ENCODE results near the gene ADGRF3. TPM values are rescaled to one million over a fixed set of nuclear protein-coding genes. Genes with fewer than 3 reads are reported as not detected.

Gene ADGRF3
- total RNA-seq, 1 experiment from 2014 or later, result 0.48 TPM

DNA sequence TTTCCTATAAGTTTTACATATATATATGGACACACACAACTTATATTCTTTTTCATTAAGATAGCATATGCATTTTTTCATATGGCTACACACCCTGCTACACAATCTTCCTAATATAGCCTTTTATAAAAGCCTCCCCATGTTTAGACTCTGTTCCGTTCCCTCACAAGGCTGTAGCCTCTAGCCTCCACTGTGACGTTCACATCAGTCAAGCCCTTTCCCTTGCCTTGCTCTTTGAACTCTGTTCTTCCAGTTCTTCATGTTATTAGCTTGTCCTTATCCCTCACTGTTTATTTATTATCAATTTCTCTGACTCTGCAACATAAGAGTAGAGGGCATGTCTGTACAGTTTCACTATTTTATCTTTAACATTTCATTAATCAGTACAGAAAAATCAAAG lies 63.0 kb downstream of the ADGRF3 start:
- no peaks in the 10 kb centered on the region for H3K4me1 ChIP-seq (replicated peaks; ENCODE audit: insufficient read depth)
- no TSS peak for BruUV-seq (replicated peaks)
- H3K27ac ChIP-seq, result no peak overlapping the region
- H3K27me3 ChIP-seq (ENCODE audit: insufficient read depth, low read depth), result no peaks in the 10 kb centered on the region
- no peaks in the 10 kb centered on the region for H4K20me1 ChIP-seq (ENCODE audit: insufficient read depth)
- H3K79me2 ChIP-seq (ENCODE audit: low read depth), result no peaks in the 10 kb centered on the region
- no peak overlapping the region for H2AFZ ChIP-seq
- H3K9me2 ChIP-seq (ENCODE audit: insufficient read depth), result no peaks in the 10 kb centered on the region
- intact Hi-C loops (cut with micrococcal nuclease; ENCODE audit: unreplicated experiment), result no loop called here
- H3K36me3 ChIP-seq (ENCODE audit: low read depth), result peaks cover 36% of the 10 kb centered on the region
- no peak overlapping the region for H3K4me2 ChIP-seq
- DNase-seq, result no peak
- ChIA-PET POLR2A (ENCODE audit: unreplicated experiment) (no interaction called here), CTCF (no interaction called here)
- no peaks in the 10 kb centered on the region for H3F3A ChIP-seq (ENCODE audit: insufficient read depth, low read depth)
- H3K9me3 ChIP-seq (ENCODE audit: insufficient read depth, low read depth), result no peaks in the 10 kb centered on the region
- TF ChIP-seq, protein P1, sequence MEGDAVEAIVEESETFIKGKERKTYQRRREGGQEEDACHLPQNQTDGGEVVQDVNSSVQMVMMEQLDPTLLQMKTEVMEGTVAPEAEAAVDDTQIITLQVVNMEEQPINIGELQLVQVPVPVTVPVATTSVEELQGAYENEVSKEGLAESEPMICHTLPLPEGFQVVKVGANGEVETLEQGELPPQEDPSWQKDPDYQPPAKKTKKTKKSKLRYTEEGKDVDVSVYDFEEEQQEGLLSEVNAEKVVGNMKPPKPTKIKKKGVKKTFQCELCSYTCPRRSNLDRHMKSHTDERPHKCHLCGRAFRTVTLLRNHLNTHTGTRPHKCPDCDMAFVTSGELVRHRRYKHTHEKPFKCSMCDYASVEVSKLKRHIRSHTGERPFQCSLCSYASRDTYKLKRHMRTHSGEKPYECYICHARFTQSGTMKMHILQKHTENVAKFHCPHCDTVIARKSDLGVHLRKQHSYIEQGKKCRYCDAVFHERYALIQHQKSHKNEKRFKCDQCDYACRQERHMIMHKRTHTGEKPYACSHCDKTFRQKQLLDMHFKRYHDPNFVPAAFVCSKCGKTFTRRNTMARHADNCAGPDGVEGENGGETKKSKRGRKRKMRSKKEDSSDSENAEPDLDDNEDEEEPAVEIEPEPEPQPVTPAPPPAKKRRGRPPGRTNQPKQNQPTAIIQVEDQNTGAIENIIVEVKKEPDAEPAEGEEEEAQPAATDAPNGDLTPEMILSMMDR (conservative IDR thresholded peaks at IDR 0.05), result no peak
- no peak for TF ChIP-seq EZH2 (IDR thresholded peaks at IDR 0.05; ENCODE audit: low read depth)
- H3K4me3 ChIP-seq, result no peak overlapping the region

DNA sequence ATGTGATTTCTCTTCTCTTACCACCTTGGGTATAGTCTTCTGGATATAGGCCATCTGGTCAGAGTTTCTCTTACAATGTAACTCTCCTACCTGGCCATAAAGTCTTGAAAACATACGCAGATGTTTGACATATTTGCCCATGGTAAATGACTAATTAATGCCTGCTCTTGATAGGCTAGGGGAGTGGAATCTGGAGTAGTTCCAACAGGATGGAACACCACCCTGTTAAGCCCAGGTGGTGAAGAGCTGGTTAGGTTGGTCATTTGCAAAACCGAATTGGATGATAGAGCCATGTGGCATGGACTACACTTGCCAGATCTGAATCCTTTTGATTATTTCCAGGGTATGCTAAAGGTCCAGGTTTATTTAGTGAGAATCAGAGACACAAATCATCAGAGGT lies 65.4 kb downstream of the ADGRF3 start:
- Histone ChIP-seq H3K4me3 (no peak overlapping the region), H3F3A (ENCODE audit: insufficient read depth, low read depth) (no peaks in the 10 kb centered on the region; the same call in 1 of the 2 replicates), H3K9me2 (ENCODE audit: insufficient read depth) (no peaks in the 10 kb centered on the region), H3K4me2 (no peak overlapping the region), H4K20me1 (ENCODE audit: insufficient read depth) (no peaks in the 10 kb centered on the region), H3K4me1 (replicated peaks; ENCODE audit: insufficient read depth) (no peaks in the 10 kb centered on the region), H3K27me3 (ENCODE audit: insufficient read depth, low read depth) (no peaks in the 10 kb centered on the region), H3K36me3 (ENCODE audit: low read depth) (peaks cover 49% of the 10 kb centered on the region), H3K79me2 (ENCODE audit: low read depth) (no peaks in the 10 kb centered on the region), H2AFZ (no peak overlapping the region), H3K9me3 (ENCODE audit: insufficient read depth, low read depth) (no peaks in the 10 kb centered on the region), H3K27ac (no peak overlapping the region)
- BruUV-seq (replicated peaks), result no TSS peak
- DNase-seq, result no peak
- CTCF ChIA-PET, result no interaction called here
- intact Hi-C loops (cut with micrococcal nuclease; ENCODE audit: unreplicated experiment), result no loop called here
- POLR2A ChIA-PET (ENCODE audit: unreplicated experiment), result no interaction called here
- TF ChIP-seq, protein P1 (conservative IDR thresholded peaks at IDR 0.05), result no peak
- no peak for TF ChIP-seq EZH2 (IDR thresholded peaks at IDR 0.05; ENCODE audit: low read depth)

DNA sequence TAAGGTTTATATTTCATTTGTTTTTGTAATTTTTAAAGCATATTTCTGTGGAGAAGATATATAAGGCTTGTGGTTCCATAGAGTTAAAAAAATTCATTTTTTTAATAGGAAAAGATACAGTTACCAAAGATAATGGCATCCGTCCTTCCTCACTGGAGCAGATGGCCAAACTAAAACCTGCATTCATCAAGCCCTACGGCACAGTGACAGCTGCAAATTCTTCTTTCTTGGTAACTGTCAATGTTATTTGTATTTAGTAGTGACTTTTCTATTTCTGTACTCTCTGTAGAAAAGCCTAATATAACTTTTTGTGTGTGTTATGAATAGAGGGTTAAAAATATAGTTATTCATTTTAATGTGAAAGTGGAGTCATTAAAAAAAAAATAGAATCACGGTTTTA lies 66.7 kb downstream of the ADGRF3 start:
- H3K36me3 ChIP-seq (ENCODE audit: low read depth), result peaks cover 47% of the 10 kb centered on the region
- H3K27ac ChIP-seq, result no peak overlapping the region
- no peaks in the 10 kb centered on the region for H3K79me2 ChIP-seq (ENCODE audit: low read depth)
- DNase-seq, result no peak
- H3K4me2 ChIP-seq, result no peak overlapping the region
- no TSS peak for BruUV-seq (replicated peaks)
- no peak overlapping the region for H2AFZ ChIP-seq
- H3K9me2 ChIP-seq (ENCODE audit: insufficient read depth), result no peaks in the 10 kb centered on the region
- H3K4me3 ChIP-seq, result no peak overlapping the region
- TF ChIP-seq, protein P1 (conservative IDR thresholded peaks at IDR 0.05), result no peak
- no peak for TF ChIP-seq EZH2 (IDR thresholded peaks at IDR 0.05; ENCODE audit: low read depth)
- POLR2A ChIA-PET (ENCODE audit: unreplicated experiment), result no interaction called here
- no peaks in the 10 kb centered on the region for H3K9me3 ChIP-seq (ENCODE audit: insufficient read depth, low read depth)
- intact Hi-C loops (cut with micrococcal nuclease; ENCODE audit: unreplicated experiment), result no loop called here
- H3F3A ChIP-seq (ENCODE audit: insufficient read depth, low read depth), result no peaks in the 10 kb centered on the region; the same call in 1 of the 2 replicates
- H4K20me1 ChIP-seq (ENCODE audit: insufficient read depth), result no peaks in the 10 kb centered on the region
- H3K4me1 ChIP-seq (replicated peaks; ENCODE audit: insufficient read depth), result no peaks in the 10 kb centered on the region
- CTCF ChIA-PET, result no interaction called here
- H3K27me3 ChIP-seq (ENCODE audit: insufficient read depth, low read depth), result no peaks in the 10 kb centered on the region
